Keratinocyte (primary cell): ENCODE measurements around the gene CD2. TPM values are rescaled to one million over a fixed set of nuclear protein-coding genes. Genes with fewer than 3 reads are reported as not detected.

ENCODE experiments used
- DNase-seq: peaks from one replicate; pipeline ENCODE4 v3.0.0-alpha.2; 2011; ENCODE audit warnings: low read depth, missing footprints, low spot score
- FAIRE-seq: peaks from 2 replicates; lab custom pipeline; 2011; peaks lifted over from hg19 to GRCh38; lab: Jason Lieb, UNC
- H2AFZ ChIP-seq: 2 replicates; pipeline ENCODE4 v1.6.0; 2012; ENCODE audit warnings: low read length, control low read depth, inconsistent platforms; ENCODE audit not compliant: control insufficient read depth
- H3K27ac ChIP-seq: 2 replicates; pipeline ENCODE4 v1.5.1; 2011; ENCODE audit warnings: low read length; ENCODE audit not compliant: control insufficient read depth, insufficient read depth
- H3K27me3 ChIP-seq: 3 replicates; pipeline ENCODE4 v1.6.0; 2011; ENCODE audit warnings: low read length; ENCODE audit not compliant: control insufficient read depth, insufficient read depth; ENCODE audit errors: extremely low read depth
- H3K36me3 ChIP-seq, 2 experiments: 2 replicates in 1 of 2; 3 replicates in 1 of 2; pipeline ENCODE4 v1.5.1; 2011; ENCODE audit warnings: low read length in 2 of 2, mild to moderate bottlenecking in 1 of 2; ENCODE audit not compliant: control insufficient read depth in 2 of 2, insufficient read depth in 2 of 2; ENCODE audit errors: extremely low read depth in 1 of 2
- H3K4me1 ChIP-seq: 3 replicates; pipeline ENCODE4 v1.5.1; 2011; ENCODE audit warnings: low read length; ENCODE audit not compliant: control insufficient read depth, insufficient read depth; ENCODE audit errors: extremely low read depth
- H3K4me2 ChIP-seq: 3 replicates; pipeline ENCODE4 v1.6.0; 2011; ENCODE audit warnings: low read depth, low read length; ENCODE audit not compliant: control insufficient read depth, insufficient read depth; ENCODE audit errors: extremely low read depth
- H3K4me3 ChIP-seq, 3 experiments: fragments of 200-600 bp in 1 of 3; sonication (generic) in 1 of 3; 2 replicates in 2 of 3; 3 replicates in 1 of 3; pipeline ENCODE4 v1.5.1; 2011 to 2016; ENCODE audit warnings: low read length in 3 of 3, mild to moderate bottlenecking in 3 of 3, control low read depth in 2 of 3, inconsistent platforms in 1 of 3, low read depth in 1 of 3, mixed read lengths in 1 of 3, mixed run types in 1 of 3, moderate library complexity in 1 of 3; ENCODE audit not compliant: control insufficient read depth in 2 of 3, insufficient read depth in 2 of 3; ENCODE audit errors: extremely low read depth in 1 of 3
- H3K79me2 ChIP-seq: 2 replicates; pipeline ENCODE4 v1.6.0; 2012; ENCODE audit warnings: low read length; ENCODE audit not compliant: control insufficient read depth, insufficient read depth
- H3K9ac ChIP-seq: 3 replicates; pipeline ENCODE4 v1.6.0; 2011; ENCODE audit warnings: low read length; ENCODE audit not compliant: control insufficient read depth, insufficient read depth; ENCODE audit errors: extremely low read depth
- H3K9me1 ChIP-seq: 3 replicates; pipeline ENCODE4 v1.6.0; 2011; ENCODE audit warnings: low read length; ENCODE audit not compliant: control insufficient read depth, insufficient read depth; ENCODE audit errors: extremely low read depth
- H3K9me3 ChIP-seq: 2 replicates; pipeline ENCODE4 v1.5.1; 2012; ENCODE audit warnings: low read depth, low read length; ENCODE audit not compliant: control insufficient read depth
- H4K20me1 ChIP-seq: 3 replicates; pipeline ENCODE4 v1.6.0; 2011; ENCODE audit warnings: low read length; ENCODE audit not compliant: control insufficient read depth, insufficient read depth; ENCODE audit errors: extremely low read depth
- EZH2 ChIP-seq: IDR thresholded peaks from one replicate; pipeline ENCODE4 v1.6.1; 2012; ENCODE audit warnings: inconsistent platforms, mild to moderate bottlenecking, low read length, moderate library complexity
- dilution Hi-C: fragments of 300-500 bp; cut with MboI; formaldehyde crosslinking; loops from one replicate; pipeline ENCODE4 v1.7.0; 2020; ENCODE audit warnings: low sequenced_read_pairs; ENCODE audit not compliant: extremely low pct_ligation_motif_present
- polyA plus RNA-seq, 5 experiments: library from polyadenylated mRNA; depleted of rRNA in 3 of 5; stranded (reverse) in 3 of 5; stranded (forward) in 1 of 5; unstranded in 1 of 5; fragments of >200 nt; gene quantifications; 1 replicate in 1 of 5; 2 replicates in 3 of 5; 3 replicates in 1 of 5; pipeline versions ENCODE4 v1.2.1 to v1.2.3, GENCODE V29; 2011 to 2012; ENCODE audit warnings: missing spikeins in 2 of 5, low read depth in 1 of 5, low replicate concordance in 1 of 5
- TF ChIP-seq, protein P1 (sequence below), 3 experiments: IDR thresholded peaks in 1 of 3; conservative IDR thresholded peaks in 1 of 3; optimal IDR thresholded peaks in 1 of 3; 2 replicates in 2 of 3; 3 replicates in 1 of 3; pipeline versions ENCODE3 to v1.5.1; 2011; ENCODE audit warnings: low read length in 3 of 3, mild to moderate bottlenecking in 3 of 3, moderate library complexity in 2 of 3, control low read depth in 1 of 3, inconsistent platforms in 1 of 3; ENCODE audit not compliant: insufficient read depth in 2 of 3; ENCODE audit errors: extremely low read depth in 1 of 3

Gene CD2
- polyA plus RNA-seq, 1 donor (not counting 4 experiments of a cell fraction or from before 2014, with no cell fraction given) = not detected

DNA sequence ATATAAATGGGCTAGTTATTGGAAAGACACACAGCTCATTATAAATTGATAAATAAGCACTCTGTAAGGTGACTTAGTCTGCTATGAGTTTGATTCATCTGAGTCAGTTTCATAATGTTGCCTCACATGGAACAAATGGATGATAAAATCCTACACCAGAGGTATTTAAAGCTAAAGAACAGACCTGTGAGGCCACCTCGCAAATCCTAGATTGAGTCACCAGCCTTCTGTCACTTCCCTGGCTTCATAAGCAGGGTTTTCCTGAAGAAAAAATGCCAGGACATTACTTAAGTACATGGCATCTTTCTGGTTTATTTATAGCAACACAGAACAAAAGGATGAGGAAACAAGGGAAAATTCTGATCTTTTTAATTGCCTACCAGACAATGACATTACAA lies 18.4 kb downstream of the CD2 start:
- Histone ChIP-seq H3K4me3 (no peak overlapping the region), H3K36me3 (no peaks in the 10 kb centered on the region), H3K4me2 (no peak overlapping the region), H3K4me1 (peaks cover 10% of the 10 kb centered on the region), H2AFZ (no peak overlapping the region), H3K27ac (no peak overlapping the region), H4K20me1 (no peaks in the 10 kb centered on the region), H3K79me2 (no peaks in the 10 kb centered on the region), H3K9me1 (no peaks in the 10 kb centered on the region), H3K9me3 (no peaks in the 10 kb centered on the region), H3K27me3 (no peaks in the 10 kb centered on the region), H3K9ac (no peak overlapping the region)
- no peak for DNase-seq
- dilution Hi-C loops = no loop called here
- FAIRE-seq = no peak
- no peak for TF ChIP-seq EZH2
- TF ChIP-seq, protein P1, sequence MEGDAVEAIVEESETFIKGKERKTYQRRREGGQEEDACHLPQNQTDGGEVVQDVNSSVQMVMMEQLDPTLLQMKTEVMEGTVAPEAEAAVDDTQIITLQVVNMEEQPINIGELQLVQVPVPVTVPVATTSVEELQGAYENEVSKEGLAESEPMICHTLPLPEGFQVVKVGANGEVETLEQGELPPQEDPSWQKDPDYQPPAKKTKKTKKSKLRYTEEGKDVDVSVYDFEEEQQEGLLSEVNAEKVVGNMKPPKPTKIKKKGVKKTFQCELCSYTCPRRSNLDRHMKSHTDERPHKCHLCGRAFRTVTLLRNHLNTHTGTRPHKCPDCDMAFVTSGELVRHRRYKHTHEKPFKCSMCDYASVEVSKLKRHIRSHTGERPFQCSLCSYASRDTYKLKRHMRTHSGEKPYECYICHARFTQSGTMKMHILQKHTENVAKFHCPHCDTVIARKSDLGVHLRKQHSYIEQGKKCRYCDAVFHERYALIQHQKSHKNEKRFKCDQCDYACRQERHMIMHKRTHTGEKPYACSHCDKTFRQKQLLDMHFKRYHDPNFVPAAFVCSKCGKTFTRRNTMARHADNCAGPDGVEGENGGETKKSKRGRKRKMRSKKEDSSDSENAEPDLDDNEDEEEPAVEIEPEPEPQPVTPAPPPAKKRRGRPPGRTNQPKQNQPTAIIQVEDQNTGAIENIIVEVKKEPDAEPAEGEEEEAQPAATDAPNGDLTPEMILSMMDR (optimal IDR thresholded peaks at IDR 0.05 in 1 of 3, IDR thresholded peaks at IDR 0.05 in 1 of 3, conservative IDR thresholded peaks at IDR 0.05 in 1 of 3; ENCODE audit: extremely low read depth in 1 of 3, insufficient read depth in 2 of 3, low read length in 3 of 3) = no peak

DNA sequence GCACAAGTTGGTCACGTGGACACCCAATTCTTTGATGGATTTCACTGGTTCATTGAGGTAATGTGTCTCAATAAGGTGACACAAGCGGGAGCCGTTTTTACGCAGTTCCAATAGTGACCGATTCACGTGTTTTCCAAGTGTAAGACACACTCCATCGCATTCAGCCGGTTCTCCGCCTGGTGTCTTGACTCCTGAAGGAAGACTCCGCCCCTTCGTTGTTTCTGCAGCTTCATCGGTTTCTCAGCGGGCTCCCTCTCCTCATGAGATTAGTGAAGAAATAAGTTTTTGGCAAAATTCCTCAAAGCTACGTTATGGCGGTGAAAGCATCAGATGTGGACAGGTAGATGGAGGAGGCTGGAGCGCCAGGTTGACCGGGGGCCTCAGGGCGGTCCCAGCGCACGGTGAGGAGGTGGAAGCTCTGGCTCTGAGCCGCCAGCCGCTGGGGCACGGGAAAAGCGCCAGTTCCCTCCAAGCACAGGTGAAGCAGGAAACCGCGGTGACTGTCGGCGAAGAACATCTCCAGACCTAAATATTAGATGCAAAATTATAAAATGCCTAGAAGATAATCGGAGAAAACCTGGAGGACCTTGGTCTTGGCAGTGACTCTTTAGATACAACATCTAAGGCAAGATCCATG lies 21.0 kb downstream of the CD2 start:
- Histone ChIP-seq H4K20me1 (no peaks in the 10 kb centered on the region), H3K27ac (no peak overlapping the region), H3K79me2 (no peaks in the 10 kb centered on the region), H3K4me3 (no peak overlapping the region), H2AFZ (no peak overlapping the region), H3K4me1 (peaks cover 11% of the 10 kb centered on the region), H3K9me3 (no peaks in the 10 kb centered on the region), H3K9ac (no peak overlapping the region), H3K27me3 (no peaks in the 10 kb centered on the region), H3K4me2 (no peak overlapping the region), H3K36me3 (no peaks in the 10 kb centered on the region), H3K9me1 (no peaks in the 10 kb centered on the region)
- TF ChIP-seq EZH2 = no peak
- TF ChIP-seq, protein P1 (optimal IDR thresholded peaks at IDR 0.05 in 1 of 3, IDR thresholded peaks at IDR 0.05 in 1 of 3, conservative IDR thresholded peaks at IDR 0.05 in 1 of 3; ENCODE audit: extremely low read depth in 1 of 3, insufficient read depth in 2 of 3, low read length in 3 of 3) = no peak
- no peak for FAIRE-seq
- DNase-seq = no peak
- dilution Hi-C loops = no loop called here
